ENCODE data around the gene ZNF629.

Gene ZNF629

DNA sequence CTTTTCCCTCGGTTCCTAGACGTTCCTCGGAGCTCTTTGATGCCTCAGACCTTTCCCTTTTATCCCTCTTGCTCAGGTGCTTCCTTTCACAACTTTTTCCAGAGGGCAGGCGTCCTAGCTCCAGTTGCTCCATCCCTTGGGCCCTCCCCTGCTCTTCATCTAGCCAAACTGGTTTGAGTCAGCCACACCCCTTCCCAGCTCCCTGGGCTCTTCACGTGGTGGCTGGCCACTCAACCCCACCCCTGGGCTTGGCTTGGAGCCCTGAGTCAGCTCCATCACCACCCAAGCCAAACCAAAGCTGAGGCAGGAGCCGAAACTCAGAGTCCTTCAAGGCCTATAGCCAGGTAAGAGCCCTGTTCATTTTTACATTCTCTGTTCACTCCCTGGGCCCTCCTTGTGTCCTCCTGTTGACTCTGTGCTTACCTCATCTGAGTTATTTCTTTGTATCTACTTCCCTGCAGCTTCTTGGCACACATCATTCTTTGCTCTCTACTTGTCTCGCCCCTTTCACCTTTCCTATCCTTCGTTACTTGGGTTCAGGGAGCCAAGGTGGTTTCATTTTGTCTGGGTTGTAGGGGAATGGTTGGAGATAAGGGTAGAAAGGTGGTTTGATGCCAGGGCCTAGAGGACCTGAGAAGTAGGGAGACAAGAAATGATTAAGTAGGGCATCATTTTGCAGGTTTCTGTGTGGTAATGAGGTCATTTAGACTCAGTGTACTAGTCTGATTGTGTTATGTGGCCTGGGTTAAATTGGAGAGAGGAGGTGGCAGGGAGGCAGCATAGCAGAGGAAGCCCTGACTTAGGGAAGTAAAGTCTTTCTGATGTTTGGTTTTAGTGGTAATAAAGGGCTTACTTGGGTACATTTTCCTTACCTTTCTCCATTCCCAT, 46.4 kb downstream of the ZNF629 start:
- DNase-seq (ENCODE audit: insufficient read length, low spot score) (no peak), FAIRE-seq (no peak)
- TF ChIP-seq POU2F2 (IDR thresholded peaks at IDR 0.05; ENCODE audit: low read depth, low read length) (no peak), PAX5 (IDR thresholded peaks at IDR 0.05; ENCODE audit: insufficient read depth, low read length, severe bottlenecking) (no peak), SPI1 (IDR thresholded peaks at IDR 0.05; ENCODE audit: low read depth, low read length) (no peak), TAF1 (IDR thresholded peaks at IDR 0.05; ENCODE audit: low read depth, low read length) (no peak), POLR2A (IDR thresholded peaks at IDR 0.05; ENCODE audit: low read depth, low read length) (no peak), POLR2AphosphoS5 (IDR thresholded peaks at IDR 0.05; ENCODE audit: low read depth, low read length) (no peak)

DNA sequence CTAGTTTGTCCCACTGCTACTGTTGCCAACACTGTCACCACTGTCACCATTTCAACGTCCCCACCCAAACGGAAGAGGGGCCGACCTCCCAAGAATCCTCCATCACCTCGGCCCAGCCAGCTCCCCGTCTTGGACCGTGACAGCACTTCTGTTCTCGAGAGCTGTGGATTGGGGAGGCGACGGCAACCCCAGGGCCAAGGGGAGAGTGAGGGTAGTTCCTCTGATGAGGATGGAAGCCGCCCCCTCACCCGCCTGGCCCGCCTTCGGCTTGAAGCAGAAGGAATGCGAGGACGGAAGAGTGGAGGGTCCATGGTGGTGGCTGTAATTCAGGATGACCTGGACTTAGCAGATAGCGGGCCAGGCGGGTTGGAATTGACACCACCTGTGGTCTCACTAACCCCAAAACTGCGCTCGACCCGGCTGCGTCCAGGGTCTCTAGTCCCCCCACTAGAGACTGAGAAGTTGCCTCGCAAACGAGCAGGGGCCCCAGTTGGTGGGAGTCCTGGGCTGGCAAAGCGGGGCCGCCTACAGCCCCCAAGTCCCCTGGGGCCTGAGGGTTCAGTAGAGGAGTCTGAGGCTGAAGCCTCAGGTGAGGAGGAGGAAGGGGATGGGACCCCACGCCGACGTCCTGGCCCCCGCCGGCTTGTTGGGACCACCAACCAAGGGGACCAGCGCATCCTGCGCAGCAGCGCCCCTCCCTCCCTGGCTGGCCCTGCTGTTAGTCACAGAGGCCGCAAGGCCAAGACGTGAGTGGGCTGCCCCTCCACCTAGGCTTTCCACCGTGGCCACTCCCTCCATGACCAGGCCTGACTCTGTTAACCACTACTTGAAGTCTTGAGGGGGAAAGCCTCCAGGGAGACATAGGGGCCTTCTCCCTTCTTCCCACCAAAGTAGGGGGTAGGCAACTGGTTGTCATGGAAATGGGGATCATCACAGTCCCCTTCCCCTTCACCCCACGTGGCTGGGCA, 47.7 kb downstream of the ZNF629 start:
- TF ChIP-seq POLR2AphosphoS5 (IDR thresholded peaks at IDR 0.05; ENCODE audit: low read depth, low read length) (peak; percentile 44), POU2F2 (IDR thresholded peaks at IDR 0.05; ENCODE audit: low read depth, low read length) (no peak)
- DNase-seq (ENCODE audit: insufficient read length, low spot score) (no peak), FAIRE-seq (no peak)

DNA sequence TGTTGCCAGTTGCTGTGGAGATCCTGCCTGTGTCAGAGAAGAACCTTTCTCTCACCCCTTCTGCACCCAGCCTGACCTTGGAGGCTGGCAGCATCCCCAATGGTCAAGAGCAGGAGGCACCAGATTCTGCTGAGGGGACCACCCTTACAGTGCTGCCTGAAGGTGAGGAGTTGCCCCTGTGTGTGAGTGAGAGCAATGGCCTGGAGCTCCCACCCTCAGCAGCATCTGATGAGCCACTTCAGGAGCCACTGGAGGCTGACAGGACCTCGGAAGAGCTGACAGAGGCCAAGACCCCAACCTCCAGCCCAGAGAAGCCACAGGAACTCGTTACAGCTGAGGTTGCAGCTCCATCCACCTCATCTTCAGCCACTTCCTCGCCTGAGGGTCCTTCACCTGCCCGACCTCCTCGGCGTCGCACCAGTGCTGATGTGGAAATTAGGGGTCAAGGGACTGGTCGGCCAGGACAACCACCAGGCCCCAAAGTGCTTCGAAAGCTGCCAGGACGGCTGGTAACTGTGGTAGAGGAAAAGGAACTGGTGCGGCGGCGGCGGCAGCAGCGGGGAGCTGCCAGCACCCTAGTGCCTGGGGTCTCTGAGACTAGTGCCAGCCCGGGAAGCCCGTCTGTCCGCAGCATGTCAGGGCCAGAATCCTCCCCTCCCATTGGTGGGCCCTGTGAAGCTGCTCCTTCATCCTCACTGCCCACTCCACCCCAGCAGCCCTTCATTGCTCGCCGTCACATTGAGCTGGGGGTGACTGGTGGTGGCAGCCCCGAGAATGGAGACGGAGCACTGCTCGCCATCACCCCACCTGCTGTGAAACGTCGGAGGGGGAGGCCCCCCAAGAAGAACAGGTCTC, 49.0 kb downstream of the ZNF629 start:
- FAIRE-seq (no peak), DNase-seq (ENCODE audit: insufficient read length, low spot score) (no peak)

DNA sequence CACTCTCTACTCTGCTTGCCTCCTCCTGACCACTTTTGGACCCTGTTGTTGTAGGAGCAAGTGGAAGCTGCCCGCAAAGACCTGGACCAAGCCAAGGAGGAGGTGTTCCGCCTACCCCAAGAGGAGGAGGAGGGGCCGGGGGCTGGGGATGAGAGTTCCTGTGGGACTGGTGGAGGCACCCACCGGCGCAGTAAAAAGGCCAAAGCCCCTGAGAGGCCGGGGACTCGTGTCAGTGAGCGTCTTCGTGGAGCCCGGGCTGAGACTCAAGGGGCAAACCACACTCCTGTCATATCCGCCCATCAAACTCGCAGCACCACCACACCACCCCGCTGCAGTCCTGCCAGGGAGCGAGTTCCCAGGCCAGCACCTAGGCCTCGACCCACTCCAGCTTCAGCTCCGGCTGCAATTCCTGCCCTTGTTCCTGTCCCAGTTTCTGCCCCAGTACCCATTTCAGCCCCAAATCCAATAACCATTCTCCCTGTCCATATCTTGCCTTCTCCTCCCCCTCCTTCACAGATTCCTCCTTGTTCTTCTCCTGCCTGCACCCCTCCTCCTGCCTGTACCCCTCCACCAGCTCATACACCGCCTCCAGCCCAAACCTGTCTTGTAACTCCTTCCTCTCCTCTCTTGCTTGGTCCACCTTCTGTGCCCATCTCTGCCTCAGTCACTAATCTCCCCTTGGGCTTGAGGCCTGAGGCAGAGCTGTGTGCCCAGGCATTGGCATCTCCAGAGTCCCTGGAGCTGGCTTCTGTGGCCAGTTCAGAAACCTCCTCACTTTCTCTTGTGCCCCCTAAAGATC, 49.8 kb downstream of the ZNF629 start:
- FAIRE-seq = no peak
- no peak for DNase-seq (ENCODE audit: insufficient read length, low spot score)
- TF ChIP-seq SPI1 (IDR thresholded peaks at IDR 0.05; ENCODE audit: low read depth, low read length) = no peak
- TF ChIP-seq TAF1 (IDR thresholded peaks at IDR 0.05; ENCODE audit: low read depth, low read length) = no peak
- no peak for TF ChIP-seq PAX5 (IDR thresholded peaks at IDR 0.05; ENCODE audit: insufficient read depth, low read length, severe bottlenecking)
- TF ChIP-seq POLR2A (IDR thresholded peaks at IDR 0.05; ENCODE audit: low read depth, low read length) = no peak
- TF ChIP-seq POLR2AphosphoS5 (IDR thresholded peaks at IDR 0.05; ENCODE audit: low read depth, low read length) = no peak
- TF ChIP-seq POU2F2 (IDR thresholded peaks at IDR 0.05; ENCODE audit: low read depth, low read length) = no peak

More for the DNA sequence above, 49.0 kb downstream of the ZNF629 start:
- TF ChIP-seq POLR2AphosphoS5 (IDR thresholded peaks at IDR 0.05; ENCODE audit: low read depth, low read length) (no peak), SPI1 (IDR thresholded peaks at IDR 0.05; ENCODE audit: low read depth, low read length) (no peak), TAF1 (IDR thresholded peaks at IDR 0.05; ENCODE audit: low read depth, low read length) (no peak), POLR2A (IDR thresholded peaks at IDR 0.05; ENCODE audit: low read depth, low read length) (no peak), PAX5 (IDR thresholded peaks at IDR 0.05; ENCODE audit: insufficient read depth, low read length, severe bottlenecking) (no peak), POU2F2 (IDR thresholded peaks at IDR 0.05; ENCODE audit: low read depth, low read length) (no peak)

DNA sequence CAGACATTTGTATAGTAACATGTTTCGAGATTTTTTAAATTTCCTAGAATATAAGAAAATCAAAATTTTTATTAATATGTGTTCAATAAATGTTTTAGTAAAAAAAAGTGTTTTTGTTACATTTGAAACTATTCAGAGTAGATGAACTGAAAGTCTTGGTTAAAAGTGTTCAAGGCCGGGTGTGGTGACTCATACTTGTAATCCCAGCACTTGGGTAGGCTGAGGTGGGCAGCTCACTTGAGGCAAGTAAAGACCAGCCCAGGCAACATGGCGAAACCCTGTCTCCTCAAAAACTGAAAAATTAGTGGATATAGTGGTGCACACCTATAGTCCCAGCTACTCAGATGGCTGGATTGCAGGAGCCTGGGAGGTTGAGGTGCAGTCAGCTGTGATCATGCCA, 55.6 kb downstream of the ZNF629 start:
- TF ChIP-seq SPI1 (IDR thresholded peaks at IDR 0.05; ENCODE audit: low read depth, low read length) (no peak), POU2F2 (IDR thresholded peaks at IDR 0.05; ENCODE audit: low read depth, low read length) (0 out of 2 replicates have a peak, but pooled peaks have one; percentile 22), TAF1 (IDR thresholded peaks at IDR 0.05; ENCODE audit: low read depth, low read length) (no peak), POLR2AphosphoS5 (IDR thresholded peaks at IDR 0.05; ENCODE audit: low read depth, low read length) (peak; percentile 30)
- peak; percentile 48 for FAIRE-seq
- DNase-seq (ENCODE audit: insufficient read length, low spot score) = no peak

DNA sequence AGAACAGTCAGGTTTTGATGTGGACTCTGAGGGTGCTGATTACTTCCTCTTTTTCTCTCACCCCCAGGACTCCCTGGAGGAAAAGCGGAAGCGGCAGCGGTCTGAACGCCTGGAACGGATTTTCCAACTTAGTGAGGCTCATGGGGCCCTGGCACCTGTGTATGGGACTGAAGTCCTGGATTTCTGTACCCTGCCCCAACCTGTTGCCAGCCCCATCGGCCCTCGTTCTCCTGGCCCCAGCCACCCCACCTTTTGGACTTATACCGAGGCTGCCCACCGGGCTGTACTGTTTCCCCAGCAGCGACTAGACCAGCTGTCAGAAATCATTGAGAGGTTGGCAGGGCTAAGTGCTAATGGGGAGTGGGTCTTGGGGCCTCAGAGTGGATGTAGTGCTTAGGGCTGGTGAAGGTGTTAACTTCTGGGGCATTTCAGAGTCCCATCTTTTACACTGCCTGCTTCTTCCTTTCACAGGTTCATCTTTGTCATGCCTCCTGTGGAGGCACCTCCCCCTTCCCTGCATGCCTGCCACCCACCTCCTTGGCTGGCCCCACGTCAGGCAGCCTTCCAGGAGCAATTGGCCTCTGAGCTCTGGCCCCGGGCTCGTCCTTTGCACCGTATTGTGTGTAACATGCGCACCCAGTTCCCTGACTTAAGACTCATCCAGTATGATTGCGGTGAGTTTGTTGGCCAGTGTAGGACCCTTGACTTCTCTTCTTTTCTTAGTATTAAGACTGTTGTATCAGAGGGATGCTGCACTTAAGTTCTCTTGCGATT, 57.9 kb downstream of the ZNF629 start:
- no peak for TF ChIP-seq POU2F2 (IDR thresholded peaks at IDR 0.05; ENCODE audit: low read depth, low read length)
- TF ChIP-seq POLR2A (IDR thresholded peaks at IDR 0.05; ENCODE audit: low read depth, low read length) = no peak
- TF ChIP-seq PAX5 (IDR thresholded peaks at IDR 0.05; ENCODE audit: insufficient read depth, low read length, severe bottlenecking) = no peak
- TF ChIP-seq TAF1 (IDR thresholded peaks at IDR 0.05; ENCODE audit: low read depth, low read length) = no peak
- TF ChIP-seq POLR2AphosphoS5 (IDR thresholded peaks at IDR 0.05; ENCODE audit: low read depth, low read length) = no peak
- TF ChIP-seq SPI1 (IDR thresholded peaks at IDR 0.05; ENCODE audit: low read depth, low read length) = no peak
- peak; percentile 38 for FAIRE-seq
- no peak for DNase-seq (ENCODE audit: insufficient read length, low spot score)
